Neutrophil (primary cell): Measurements from ENCODE around the gene FAM156B.
"Not testable (repeated sequence)": the region's sequence is repeated elsewhere in the genome, so short reads cannot be mapped to it uniquely, and the experiment has no call there.

Experiments
- H3K27ac ChIP-seq: fragments of 200-600 bp; sonication (generic); 2 replicates; pipeline ENCODE4 v1.5.1; 2016; ENCODE audit warnings: mild to moderate bottlenecking, moderate library complexity
- H3K27me3 ChIP-seq: fragments of 200-600 bp; sonication (generic); 2 replicates; pipeline ENCODE4 v1.6.0; 2016; ENCODE audit warnings: mild to moderate bottlenecking
- H3K36me3 ChIP-seq: fragments of 200-600 bp; sonication (generic); 2 replicates; pipeline ENCODE4 v1.5.1; 2017
- H3K4me1 ChIP-seq, 2 experiments: fragments of 200-600 bp in 1 of 2; sonication (generic) in 1 of 2; 1 replicate in 1 of 2; 2 replicates in 1 of 2; pipeline versions ENCODE4 v1.5.1 to v1.6.1; 2013 to 2016; ENCODE audit warnings: low read depth in 1 of 2, low read length in 1 of 2, mild to moderate bottlenecking in 1 of 2, moderate library complexity in 1 of 2; ENCODE audit not compliant: control insufficient read depth in 1 of 2, insufficient read depth in 1 of 2
- H3K4me3 ChIP-seq, 2 experiments: fragments of 200-600 bp in 1 of 2; sonication (generic) in 1 of 2; 1 replicate in 1 of 2; 2 replicates in 1 of 2; pipeline ENCODE4 v1.5.1; 2013 to 2016; ENCODE audit warnings: low read depth in 1 of 2, low read length in 1 of 2, mild to moderate bottlenecking in 1 of 2, moderate library complexity in 1 of 2
- H3K9me3 ChIP-seq: fragments of 200-600 bp; sonication (generic); 2 replicates; pipeline ENCODE4 v1.5.1; 2016
- TF ChIP-seq, protein P1 (sequence below): fragments of 200-600 bp; sonication (generic); IDR thresholded peaks from 2 replicates; pipeline ENCODE4 v1.5.1; 2016; ENCODE audit warnings: antibody characterized with exemption

Gene FAM156B

DNA sequence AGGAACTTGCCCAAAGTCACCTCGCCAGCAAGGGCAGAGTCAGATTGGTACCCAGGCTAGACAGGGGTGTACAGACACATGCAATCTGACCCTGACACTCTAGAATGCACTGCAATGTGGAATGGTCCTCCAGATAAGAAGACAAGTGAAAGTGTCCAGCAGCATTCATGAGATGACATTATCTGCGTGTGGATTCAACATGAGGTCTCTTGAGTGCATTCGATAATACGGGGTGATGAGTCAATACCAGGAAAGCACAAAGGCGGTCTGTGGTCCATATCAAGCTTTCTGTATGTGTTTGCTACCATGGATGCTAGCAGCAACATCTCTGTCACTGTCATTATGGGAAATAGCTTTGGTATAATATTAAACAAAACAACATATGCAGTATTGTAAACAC lies 22.5 kb upstream of the FAM156B start:
- H3K27ac ChIP-seq = no peak overlapping the region
- TF ChIP-seq, protein P1, sequence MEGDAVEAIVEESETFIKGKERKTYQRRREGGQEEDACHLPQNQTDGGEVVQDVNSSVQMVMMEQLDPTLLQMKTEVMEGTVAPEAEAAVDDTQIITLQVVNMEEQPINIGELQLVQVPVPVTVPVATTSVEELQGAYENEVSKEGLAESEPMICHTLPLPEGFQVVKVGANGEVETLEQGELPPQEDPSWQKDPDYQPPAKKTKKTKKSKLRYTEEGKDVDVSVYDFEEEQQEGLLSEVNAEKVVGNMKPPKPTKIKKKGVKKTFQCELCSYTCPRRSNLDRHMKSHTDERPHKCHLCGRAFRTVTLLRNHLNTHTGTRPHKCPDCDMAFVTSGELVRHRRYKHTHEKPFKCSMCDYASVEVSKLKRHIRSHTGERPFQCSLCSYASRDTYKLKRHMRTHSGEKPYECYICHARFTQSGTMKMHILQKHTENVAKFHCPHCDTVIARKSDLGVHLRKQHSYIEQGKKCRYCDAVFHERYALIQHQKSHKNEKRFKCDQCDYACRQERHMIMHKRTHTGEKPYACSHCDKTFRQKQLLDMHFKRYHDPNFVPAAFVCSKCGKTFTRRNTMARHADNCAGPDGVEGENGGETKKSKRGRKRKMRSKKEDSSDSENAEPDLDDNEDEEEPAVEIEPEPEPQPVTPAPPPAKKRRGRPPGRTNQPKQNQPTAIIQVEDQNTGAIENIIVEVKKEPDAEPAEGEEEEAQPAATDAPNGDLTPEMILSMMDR = no peak
- H3K4me1 ChIP-seq = no peaks in the 10 kb centered on the region
- no peaks in the 10 kb centered on the region for H3K27me3 ChIP-seq
- no peak overlapping the region for H3K4me3 ChIP-seq
- H3K36me3 ChIP-seq = no peaks in the 10 kb centered on the region
- no peaks in the 10 kb centered on the region for H3K9me3 ChIP-seq

DNA sequence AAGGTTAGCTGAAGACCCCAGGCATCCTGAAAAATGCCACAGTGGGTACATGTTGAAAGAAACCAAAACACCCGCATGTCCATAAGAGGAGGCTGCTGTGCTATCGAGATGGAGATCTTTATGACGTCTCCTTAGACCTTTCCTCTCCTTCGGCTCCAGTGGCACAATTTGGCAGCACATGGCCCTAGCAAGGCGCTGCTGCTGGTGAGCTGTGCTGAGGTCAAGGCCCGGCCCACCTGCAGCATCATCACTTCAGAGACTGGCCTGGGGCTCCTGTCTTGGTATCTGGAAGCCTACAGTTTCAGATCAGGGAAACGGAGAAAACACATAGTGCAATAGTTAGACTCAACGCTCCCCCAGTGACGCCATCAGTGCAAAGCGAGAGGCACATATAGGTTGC lies 21.7 kb upstream of the FAM156B start:
- not testable (repeated sequence) for H3K27me3 ChIP-seq, H3K36me3 ChIP-seq, H3K4me3 ChIP-seq, H3K4me1 ChIP-seq, H3K9me3 ChIP-seq, H3K27ac ChIP-seq

DNA sequence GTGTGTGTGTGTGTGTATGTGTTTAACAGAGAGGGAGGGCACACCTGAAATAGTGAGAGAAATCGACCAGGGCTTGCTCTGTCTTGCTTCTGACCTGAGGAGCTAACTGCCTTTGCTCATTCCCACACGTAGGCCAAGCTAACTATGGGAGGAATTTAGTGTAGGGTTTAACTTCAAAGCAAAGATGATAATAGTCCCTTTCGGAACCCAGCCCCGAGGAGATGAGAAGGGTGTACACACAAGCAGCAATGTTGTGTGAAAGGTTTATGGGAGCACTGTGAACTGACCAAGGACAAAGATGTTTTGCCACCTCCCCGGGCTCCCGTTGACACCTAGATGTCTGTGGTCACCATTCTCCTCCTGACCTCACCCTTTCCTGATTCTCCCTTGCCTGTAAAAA lies 20.7 kb upstream of the FAM156B start:
- not testable (repeated sequence) for H3K4me3 ChIP-seq, H3K4me1 ChIP-seq, H3K27me3 ChIP-seq, H3K9me3 ChIP-seq, H3K27ac ChIP-seq, H3K36me3 ChIP-seq

DNA sequence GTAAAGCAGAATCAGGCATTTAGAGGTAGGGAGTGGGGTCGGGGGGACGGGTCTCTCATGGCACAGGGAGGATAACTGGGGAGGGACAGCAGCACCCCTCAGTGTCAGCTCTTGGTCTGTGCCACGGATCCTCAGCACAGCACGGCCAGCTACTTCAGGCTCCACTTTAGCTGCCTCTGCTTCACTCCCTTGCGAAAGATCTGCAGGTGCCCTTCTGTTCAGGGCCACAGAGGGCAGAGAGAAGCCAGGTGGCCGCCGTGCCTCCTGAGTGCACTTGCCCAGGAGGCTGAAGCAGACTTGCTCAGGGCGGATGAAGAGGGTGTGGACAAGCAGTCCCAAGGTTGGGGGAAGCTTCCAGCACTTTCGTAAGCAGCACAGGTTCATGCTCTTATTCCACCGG lies 9.7 kb upstream of the FAM156B start:
- H3K4me3 ChIP-seq, H3K9me3 ChIP-seq, H3K36me3 ChIP-seq, H3K4me1 ChIP-seq, H3K27me3 ChIP-seq, H3K27ac ChIP-seq: not testable (repeated sequence)

DNA sequence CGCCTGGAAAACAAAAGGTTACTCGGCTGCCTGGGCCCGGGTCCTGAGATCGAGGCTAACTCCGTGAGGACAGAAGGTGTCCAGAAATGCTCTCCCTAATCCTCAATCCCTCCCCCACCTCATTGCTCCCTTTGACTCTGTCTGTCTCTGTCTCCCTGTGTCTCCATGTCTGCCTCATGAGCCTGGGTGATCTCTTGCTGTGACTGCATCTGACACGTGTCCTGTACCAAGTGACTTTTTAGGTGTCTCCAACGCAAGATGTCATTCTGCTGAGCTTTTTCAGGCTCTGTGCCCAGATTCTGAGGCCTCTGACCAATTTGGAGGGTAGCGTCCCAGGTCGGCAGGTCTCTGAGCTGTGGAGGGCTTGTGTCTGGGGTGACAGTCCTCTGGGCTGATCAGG lies 9.0 kb upstream of the FAM156B start:
- not testable (repeated sequence) for H3K27ac ChIP-seq, H3K27me3 ChIP-seq, H3K4me3 ChIP-seq, H3K4me1 ChIP-seq, H3K9me3 ChIP-seq, H3K36me3 ChIP-seq

DNA sequence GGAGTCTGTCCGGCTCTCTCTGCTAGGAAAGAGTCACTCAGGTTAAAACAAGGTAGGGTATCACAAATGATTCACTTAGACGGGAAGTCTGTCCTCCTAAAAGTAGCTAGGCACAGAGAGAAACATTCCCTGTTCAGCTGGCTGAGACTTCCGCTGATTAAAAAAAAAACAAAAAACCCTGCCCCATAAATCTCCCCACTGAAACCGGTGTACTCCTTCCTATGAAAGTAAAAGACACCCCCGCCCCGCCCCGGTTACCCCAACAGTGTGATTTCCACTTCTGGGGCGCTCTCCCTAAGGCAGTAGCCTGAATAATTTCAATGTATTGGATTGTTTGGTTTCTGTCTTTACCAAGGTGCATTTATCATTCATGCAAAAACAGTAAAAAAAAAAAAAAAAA lies 692 bp upstream of the FAM156B start:
- H3K4me1 ChIP-seq, H3K9me3 ChIP-seq, H3K27ac ChIP-seq, H3K27me3 ChIP-seq, H3K4me3 ChIP-seq, H3K36me3 ChIP-seq: not testable (repeated sequence)

DNA sequence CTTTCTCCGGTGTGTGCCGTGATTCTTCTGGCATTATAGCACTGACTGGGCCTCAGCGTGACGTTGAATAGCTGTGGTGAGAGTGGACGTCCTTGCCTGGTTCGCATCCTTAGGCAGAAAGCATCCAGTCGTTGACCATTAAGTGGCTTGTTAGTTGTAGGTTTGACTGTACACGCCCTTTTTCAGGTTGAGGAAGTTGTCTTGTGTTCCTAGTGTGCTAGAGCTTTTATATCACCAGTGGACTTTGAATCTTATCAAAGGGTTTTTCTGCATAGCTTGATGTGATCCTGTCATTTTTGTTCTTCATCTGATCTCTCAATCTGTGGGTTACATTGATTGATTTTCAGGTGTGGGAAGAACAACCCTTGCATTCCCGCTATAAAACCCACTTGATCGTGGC lies 8.4 kb downstream of the FAM156B start:
- not testable (repeated sequence) for H3K9me3 ChIP-seq, H3K36me3 ChIP-seq, H3K27ac ChIP-seq, H3K27me3 ChIP-seq, H3K4me1 ChIP-seq, H3K4me3 ChIP-seq

DNA sequence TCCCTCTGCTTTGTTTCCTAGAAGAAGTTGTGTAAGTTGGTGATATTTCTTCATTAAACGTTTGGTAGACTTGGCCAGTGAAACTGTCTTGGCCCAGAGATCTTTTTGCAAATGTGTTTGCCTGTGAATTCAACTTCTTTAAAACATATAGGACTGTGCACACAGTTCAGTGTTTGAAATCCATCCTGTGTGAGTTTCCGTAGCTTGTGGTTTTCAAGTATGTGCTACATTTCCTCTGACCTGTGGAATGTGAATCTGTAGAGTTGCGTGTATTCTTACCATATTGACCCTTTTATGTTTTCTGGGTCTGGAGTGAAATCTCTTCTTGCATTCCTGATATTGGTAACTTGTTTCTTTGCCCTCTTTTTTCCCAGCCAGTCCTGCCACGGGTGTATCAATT lies 8.9 kb downstream of the FAM156B start:
- not testable (repeated sequence) for H3K27me3 ChIP-seq, H3K4me1 ChIP-seq, H3K9me3 ChIP-seq, H3K4me3 ChIP-seq, H3K27ac ChIP-seq, H3K36me3 ChIP-seq

DNA sequence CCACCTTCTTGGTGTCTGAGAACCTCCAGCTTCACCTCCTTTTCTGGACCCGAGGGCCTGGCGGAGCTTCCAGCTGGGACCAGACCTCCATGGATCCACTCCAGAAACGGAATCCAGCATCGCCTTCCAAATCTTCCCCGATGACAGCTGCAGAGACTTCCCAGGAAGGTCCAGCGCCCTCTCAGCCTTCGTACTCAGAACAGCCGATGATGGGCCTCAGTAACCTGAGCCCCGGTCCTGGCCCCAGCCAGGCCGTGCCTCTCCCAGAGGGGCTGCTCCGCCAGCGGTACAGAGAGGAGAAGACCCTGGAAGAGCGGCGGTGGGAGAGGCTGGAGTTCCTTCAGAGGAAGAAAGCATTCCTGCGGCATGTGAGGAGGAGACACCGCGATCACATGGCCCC lies 10.0 kb downstream of the FAM156B start:
- not testable (repeated sequence) for H3K9me3 ChIP-seq, H3K4me1 ChIP-seq, H3K4me3 ChIP-seq, H3K27ac ChIP-seq, H3K36me3 ChIP-seq, H3K27me3 ChIP-seq

DNA sequence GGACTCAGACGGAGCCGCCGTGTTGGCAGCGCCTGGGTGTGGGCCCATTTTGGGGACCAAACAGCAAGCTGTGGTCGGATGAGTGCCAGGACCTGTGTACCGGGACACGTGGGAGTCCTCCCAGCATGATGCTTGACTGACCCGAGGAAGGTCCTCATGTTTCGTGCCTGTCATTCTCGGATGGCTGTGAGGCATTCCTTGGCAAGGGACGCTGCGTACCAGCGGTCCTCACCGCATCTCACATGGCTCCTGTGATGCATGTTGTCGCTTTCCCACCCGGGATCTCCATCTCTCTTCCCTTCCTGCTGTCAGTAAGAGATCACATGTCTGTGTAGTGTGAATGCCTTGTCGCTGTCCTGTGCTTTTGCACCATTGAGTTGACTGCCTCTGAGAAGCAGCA lies 10.8 kb downstream of the FAM156B start:
- H3K36me3 ChIP-seq, H3K9me3 ChIP-seq, H3K4me3 ChIP-seq, H3K4me1 ChIP-seq, H3K27ac ChIP-seq, H3K27me3 ChIP-seq: not testable (repeated sequence)

DNA sequence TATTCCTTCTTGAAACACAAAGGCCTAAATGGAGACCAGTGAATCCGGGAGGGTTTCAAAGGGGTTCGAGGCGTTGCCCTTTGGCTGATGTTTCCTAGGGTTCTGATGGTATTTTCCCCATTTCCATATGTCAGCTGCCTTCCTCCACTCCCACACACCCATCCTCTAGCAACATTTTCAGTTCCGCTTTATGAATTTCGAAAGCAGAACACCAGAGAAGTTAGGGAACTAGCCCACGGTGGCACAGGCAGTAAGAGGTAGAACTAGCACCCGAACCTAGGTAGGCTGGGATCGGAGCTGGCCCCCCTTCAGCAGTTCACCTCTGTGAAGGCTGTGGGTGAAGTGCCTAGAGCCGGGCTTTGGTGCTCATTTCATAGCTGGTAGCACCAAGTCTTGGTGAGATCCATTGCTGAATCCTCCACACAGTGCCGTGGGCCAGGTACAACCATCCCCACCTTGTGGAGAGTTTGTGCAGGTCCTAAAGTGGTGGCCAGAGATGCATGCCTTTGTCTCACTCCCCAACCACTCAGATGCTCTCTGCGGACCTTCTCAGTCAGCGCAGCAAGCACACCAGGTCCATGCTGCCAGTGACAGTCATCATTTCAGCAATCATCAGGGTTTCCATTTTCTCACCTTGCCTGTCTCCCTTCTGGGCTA lies 12.3 kb downstream of the FAM156B start:
- H3K4me3 ChIP-seq, H3K9me3 ChIP-seq, H3K27ac ChIP-seq, H3K36me3 ChIP-seq, H3K27me3 ChIP-seq, H3K4me1 ChIP-seq: not testable (repeated sequence)

DNA sequence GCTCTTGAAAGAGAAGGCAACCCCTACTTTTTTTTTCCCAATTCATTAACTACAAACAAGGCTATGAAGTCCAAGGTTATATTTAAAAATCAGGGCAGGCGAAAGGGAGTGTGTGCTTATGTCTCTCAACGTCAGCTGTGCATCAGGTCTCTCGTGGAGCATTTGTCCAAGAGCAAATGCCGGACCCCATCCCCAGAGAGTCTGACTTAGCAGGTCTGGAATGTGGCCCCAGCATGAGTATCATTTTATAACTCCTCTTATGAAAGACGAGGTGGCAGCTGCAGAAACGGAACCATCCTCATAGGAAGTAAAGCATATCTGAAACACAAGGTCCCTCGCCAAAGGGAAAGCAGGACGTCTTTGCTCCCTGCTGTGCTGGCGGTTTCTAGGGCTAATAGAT lies 16.6 kb downstream of the FAM156B start:
- H3K9me3 ChIP-seq, H3K27ac ChIP-seq, H3K4me3 ChIP-seq, H3K36me3 ChIP-seq, H3K4me1 ChIP-seq, H3K27me3 ChIP-seq: not testable (repeated sequence)

DNA sequence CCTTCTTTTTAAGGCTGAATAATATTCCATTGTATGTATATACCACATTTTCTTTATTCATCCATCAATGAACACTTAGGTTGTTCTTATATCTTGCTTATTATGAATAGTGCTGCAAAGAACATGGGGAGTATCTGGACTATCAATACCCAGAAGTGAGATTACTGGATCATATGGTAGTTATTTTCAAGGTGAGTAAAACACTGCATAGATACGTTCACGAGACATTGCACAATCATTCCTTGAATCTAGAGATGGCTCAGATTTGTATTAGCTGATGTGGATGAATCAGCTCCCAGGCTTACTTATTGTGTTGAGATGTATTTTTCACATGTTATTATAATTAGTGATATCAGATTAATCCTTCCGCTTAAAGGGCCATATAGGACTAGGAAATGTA lies 17.6 kb downstream of the FAM156B start:
- H3K4me1 ChIP-seq, H3K9me3 ChIP-seq, H3K27ac ChIP-seq, H3K4me3 ChIP-seq, H3K36me3 ChIP-seq, H3K27me3 ChIP-seq: not testable (repeated sequence)
